Liver (tissue), 9 donors: ENCODE data around the gene TOM1L2. TPM values are rescaled to one million over a fixed set of nuclear protein-coding genes. Genes with fewer than 3 reads are reported as not detected.

ENCODE experiments used
- DNase-seq: peaks from one replicate; pipeline ENCODE4 v3.0.0-alpha.2; 2017; ENCODE audit warnings: low spot score
- H3K27ac ChIP-seq, 2 donors: one replicate each; pipeline ENCODE4 v1.7.0; 2013; ENCODE audit warnings: inconsistent platforms in 2 of 2, low read length in 2 of 2, control low read depth in 1 of 2, low read depth in 1 of 2, mild to moderate bottlenecking in 1 of 2
- H3K27me3 ChIP-seq, 4 donors: one replicate each; pipeline versions ENCODE4 v1.6.1 to v1.7.0; 2013; ENCODE audit warnings: low read length in 3 of 4, inconsistent platforms in 1 of 4, mild to moderate bottlenecking in 1 of 4, moderate library complexity in 1 of 4; ENCODE audit not compliant: control insufficient read depth in 4 of 4, insufficient read depth in 4 of 4
- H3K36me3 ChIP-seq, 4 donors: one replicate each; pipeline versions ENCODE4 v1.6.1 to v1.7.0; 2013; ENCODE audit warnings: low read length in 3 of 4, mild to moderate bottlenecking in 3 of 4, low read depth in 1 of 4, moderate library complexity in 1 of 4; ENCODE audit not compliant: control insufficient read depth in 4 of 4, insufficient read depth in 3 of 4
- H3K4me1 ChIP-seq, 4 donors: one replicate each; pipeline versions ENCODE4 v1.6.1 to v1.7.0; 2013; ENCODE audit warnings: low read length in 3 of 4, mild to moderate bottlenecking in 3 of 4, moderate library complexity in 1 of 4; ENCODE audit not compliant: control insufficient read depth in 4 of 4, insufficient read depth in 4 of 4
- H3K4me3 ChIP-seq, 3 donors: one replicate each; pipeline versions ENCODE4 v1.6.1 to v1.7.0; 2013; ENCODE audit warnings: low read length in 3 of 3, control low read depth in 1 of 3, low read depth in 1 of 3, mild to moderate bottlenecking in 1 of 3
- H3K9ac ChIP-seq, 2 donors: one replicate each; pipeline ENCODE4 v1.7.0; 2013; ENCODE audit warnings: low read length in 2 of 2, mild to moderate bottlenecking in 2 of 2, moderate library complexity in 2 of 2, control low read depth in 1 of 2, low read depth in 1 of 2
- H3K9me3 ChIP-seq, 4 donors: one replicate each; pipeline versions ENCODE4 v1.6.1 to v1.7.0; 2013; ENCODE audit warnings: low read length in 3 of 4; ENCODE audit not compliant: control insufficient read depth in 4 of 4
- EGR1 ChIP-seq, 2 donors: IDR thresholded peaks; 2 replicates each; pipeline ENCODE4 v1.6.1; 2016 to 2018; ENCODE audit warnings: antibody characterized with exemption in 2 of 2, low read depth in 2 of 2
- GABPA ChIP-seq, 2 donors: IDR thresholded peaks in 1 of 2; conservative IDR thresholded peaks in 1 of 2; 2 replicates each; pipeline ENCODE4 v1.6.1; 2016; ENCODE audit warnings: antibody characterized with exemption in 2 of 2, mild to moderate bottlenecking in 1 of 2, moderate library complexity in 1 of 2
- HNF4A ChIP-seq, 2 donors: conservative IDR thresholded peaks; 2 replicates each; pipeline ENCODE4 v1.6.1; 2016; ENCODE audit warnings: antibody characterized with exemption in 2 of 2, mild to moderate bottlenecking in 2 of 2
- HNF4G ChIP-seq: IDR thresholded peaks from 2 replicates; pipeline ENCODE4 v1.6.1; 2016; ENCODE audit warnings: antibody characterized with exemption
- JUND ChIP-seq, 2 donors: IDR thresholded peaks; 2 replicates each; pipeline ENCODE4 v1.6.1; 2016; ENCODE audit warnings: antibody characterized with exemption in 2 of 2
- NR2F2 ChIP-seq: IDR thresholded peaks from 2 replicates; pipeline ENCODE4 v1.6.1; 2016; ENCODE audit warnings: antibody characterized with exemption
- RAD21 ChIP-seq, 2 donors: IDR thresholded peaks; 2 replicates each; pipeline ENCODE4 v1.6.1; 2016; ENCODE audit warnings: antibody characterized with exemption in 2 of 2, mild to moderate bottlenecking in 2 of 2
- RXRA ChIP-seq, 2 donors: IDR thresholded peaks; 2 replicates each; pipeline ENCODE4 v1.6.1; 2017 to 2018; ENCODE audit warnings: antibody characterized with exemption in 2 of 2, mild to moderate bottlenecking in 1 of 2
- SP1 ChIP-seq: IDR thresholded peaks from 2 replicates; pipeline ENCODE4 v1.6.1; 2018; ENCODE audit warnings: antibody characterized with exemption, mild to moderate bottlenecking
- TAF1 ChIP-seq: conservative IDR thresholded peaks from 2 replicates; pipeline ENCODE4 v1.6.1; 2016; ENCODE audit warnings: antibody characterized with exemption, mild to moderate bottlenecking
- YY1 ChIP-seq: IDR thresholded peaks from 2 replicates; pipeline ENCODE4 v1.6.1; 2016; ENCODE audit warnings: antibody characterized with exemption, mild to moderate bottlenecking
- WGBS: extraction: QIAGEN DNeasy Blood & Tissue Kit; methylation state at CpG from one replicate; pipeline ENCODE4 v1.1.7; 2013; 5-methylcytosine and 5-hydroxymethylcytosine counted together
- polyA plus RNA-seq, 2 donors: library from polyadenylated mRNA; stranded (reverse) in 1 of 2; unstranded in 1 of 2; fragments of 200-250 nt in 1 of 2; fragments of >200 nt in 1 of 2; fragmentation: Nextera tagmentation in 1 of 2; extraction: Ambion mirVana in 1 of 2; gene quantifications; one replicate each; pipeline versions ENCODE4 v1.2.1 to v1.2.3, GENCODE V29; 2013 to 2015
- total RNA-seq, 2 donors: library from RNA; depleted of rRNA; stranded (reverse); fragments of >200 nt; gene quantifications; one replicate each; pipeline ENCODE4 v1.2.3, GENCODE V29; 2014
- TF ChIP-seq, protein P1 (sequence below): IDR thresholded peaks from 2 replicates; pipeline ENCODE4 v1.6.1; 2016; ENCODE audit warnings: antibody characterized with exemption
- TF ChIP-seq, protein P2 (sequence below): IDR thresholded peaks from 2 replicates; pipeline ENCODE4 v1.6.1; 2016; ENCODE audit warnings: antibody characterized with exemption
- TF ChIP-seq, protein P3 (sequence below): IDR thresholded peaks from 2 replicates; pipeline ENCODE4 v1.6.1; 2016; ENCODE audit warnings: antibody characterized with exemption, mild to moderate bottlenecking
- TF ChIP-seq, protein P4 (sequence below): IDR thresholded peaks from 2 replicates; pipeline ENCODE4 v1.6.1; 2016; ENCODE audit warnings: antibody characterized with exemption
- donor health status: healthy.
- donor health status: healthy.
- donor health status: healthy.
- donor health status: healthy.
- donor health status: healthy.

TOM1L2 gene
- total and polyA plus RNA-seq, 4 donors: 5.0 to 24.0 (median 9.3) TPM

DNA sequence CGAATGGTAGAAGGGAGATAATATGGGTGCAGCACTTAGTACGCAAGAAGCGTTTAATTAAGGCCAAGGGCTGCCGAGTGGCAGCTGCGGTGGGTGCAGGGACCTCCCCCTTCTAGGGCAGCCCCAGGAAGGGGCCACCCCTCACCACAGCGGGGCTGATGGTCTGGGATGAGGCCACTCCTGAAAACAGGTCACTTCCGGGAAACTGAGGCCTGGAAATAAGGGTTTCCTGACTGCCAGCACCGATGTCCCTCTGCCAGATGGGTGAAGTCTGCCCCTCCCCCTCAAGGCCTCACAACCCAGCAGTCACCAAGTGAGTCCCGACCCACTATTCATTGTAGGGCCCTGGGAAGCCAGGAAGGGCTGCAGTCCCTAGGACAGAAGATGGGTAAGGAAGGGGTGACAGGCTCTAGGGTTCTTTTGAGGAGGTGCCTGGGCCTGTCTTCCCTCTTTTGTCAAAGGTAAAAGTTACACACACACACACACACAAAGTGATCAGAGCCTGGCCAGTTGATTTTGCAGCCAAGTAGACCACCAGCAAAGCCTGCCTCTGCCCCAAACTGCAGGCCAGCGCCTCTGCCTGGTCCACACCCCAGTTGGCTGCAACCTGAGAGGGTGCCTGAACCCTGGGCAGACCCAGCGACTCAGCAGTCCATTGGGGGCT lies 147.9 kb downstream of the TOM1L2 start (continued):
- TF ChIP-seq, protein P1, sequence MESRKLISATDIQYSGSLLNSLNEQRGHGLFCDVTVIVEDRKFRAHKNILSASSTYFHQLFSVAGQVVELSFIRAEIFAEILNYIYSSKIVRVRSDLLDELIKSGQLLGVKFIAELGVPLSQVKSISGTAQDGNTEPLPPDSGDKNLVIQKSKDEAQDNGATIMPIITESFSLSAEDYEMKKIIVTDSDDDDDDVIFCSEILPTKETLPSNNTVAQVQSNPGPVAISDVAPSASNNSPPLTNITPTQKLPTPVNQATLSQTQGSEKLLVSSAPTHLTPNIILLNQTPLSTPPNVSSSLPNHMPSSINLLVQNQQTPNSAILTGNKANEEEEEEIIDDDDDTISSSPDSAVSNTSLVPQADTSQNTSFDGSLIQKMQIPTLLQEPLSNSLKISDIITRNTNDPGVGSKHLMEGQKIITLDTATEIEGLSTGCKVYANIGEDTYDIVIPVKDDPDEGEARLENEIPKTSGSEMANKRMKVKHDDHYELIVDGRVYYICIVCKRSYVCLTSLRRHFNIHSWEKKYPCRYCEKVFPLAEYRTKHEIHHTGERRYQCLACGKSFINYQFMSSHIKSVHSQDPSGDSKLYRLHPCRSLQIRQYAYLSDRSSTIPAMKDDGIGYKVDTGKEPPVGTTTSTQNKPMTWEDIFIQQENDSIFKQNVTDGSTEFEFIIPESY: no peak
- TF ChIP-seq YY1: no peak
- TF ChIP-seq, protein P2, sequence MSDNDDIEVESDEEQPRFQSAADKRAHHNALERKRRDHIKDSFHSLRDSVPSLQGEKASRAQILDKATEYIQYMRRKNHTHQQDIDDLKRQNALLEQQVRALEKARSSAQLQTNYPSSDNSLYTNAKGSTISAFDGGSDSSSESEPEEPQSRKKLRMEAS: no peak

DNA sequence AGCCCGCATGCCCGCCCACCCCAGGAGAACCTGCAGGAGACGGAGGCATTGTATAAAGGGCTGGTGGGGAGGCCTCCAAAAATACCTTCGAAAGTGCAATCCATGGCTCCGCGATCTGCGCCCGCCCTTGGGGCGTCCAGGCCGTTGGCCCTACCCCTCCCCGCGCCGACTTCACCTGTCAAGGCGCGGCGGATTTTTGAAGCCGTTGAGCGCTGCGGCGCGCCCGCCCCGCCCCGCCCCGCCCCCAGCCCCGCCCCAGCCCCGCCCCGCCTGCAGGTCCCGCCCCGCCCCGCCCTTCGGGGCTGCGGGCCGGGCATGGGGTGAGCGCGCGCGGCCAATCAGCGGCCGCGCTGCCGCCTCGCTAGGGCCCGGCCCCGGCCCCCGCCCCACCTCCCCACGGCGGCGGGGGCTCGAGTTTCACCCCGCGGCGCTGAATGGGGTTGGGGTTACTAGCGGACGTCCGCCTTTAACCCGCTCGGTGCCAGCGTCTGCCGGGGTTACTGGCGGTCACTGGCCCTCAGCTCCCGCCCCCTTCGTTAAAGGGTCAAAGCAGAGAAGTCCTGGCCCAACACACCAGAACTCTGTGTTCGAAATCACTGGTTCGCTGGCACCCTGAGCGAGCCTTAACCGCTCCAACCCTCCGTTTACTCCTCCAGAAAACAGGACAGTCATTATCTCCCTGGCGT lies 148.6 kb downstream of the TOM1L2 start:
- peaks cover 39 to 94% (median 68%) of the 10 kb centered on the region in 4 donors for H3K4me1 ChIP-seq
- H3K27me3 ChIP-seq: no peaks in the 10 kb centered on the region
- peak; percentile 85 for DNase-seq
- peak overlapping the region; percentile 76 to 84 for H3K9ac ChIP-seq
- no peaks in the 10 kb centered on the region for H3K9me3 ChIP-seq
- WGBS: under 1% methylated on average over 69 of the region's 69 CpGs
- H3K4me3 ChIP-seq: peak overlapping the region; percentile 62 to 85 (median 77)
- TF ChIP-seq TAF1 (no peak), YY1 (peak; percentile 36), JUND (IDR thresholded peaks at IDR 0.05) (no peak), RAD21 (IDR thresholded peaks at IDR 0.05) (peak in 1 of 2 donors; percentile 50), NR2F2 (peak; percentile 92), RXRA (IDR thresholded peaks at IDR 0.05) (peak; percentile 95 to 99), SP1 (peak; percentile 88), EGR1 (IDR thresholded peaks at IDR 0.05; ENCODE audit: low read depth in 2 of 2) (no peak), HNF4G (no peak), GABPA (IDR thresholded peaks at IDR 0.05 in 1 of 2, conservative IDR thresholded peaks at IDR 0.05 in 1 of 2) (no peak), HNF4A (conservative IDR thresholded peaks at IDR 0.05) (peak; percentile 35 to 36)
- TF ChIP-seq, protein P2: peak; percentile 52
- TF ChIP-seq, protein P3, sequence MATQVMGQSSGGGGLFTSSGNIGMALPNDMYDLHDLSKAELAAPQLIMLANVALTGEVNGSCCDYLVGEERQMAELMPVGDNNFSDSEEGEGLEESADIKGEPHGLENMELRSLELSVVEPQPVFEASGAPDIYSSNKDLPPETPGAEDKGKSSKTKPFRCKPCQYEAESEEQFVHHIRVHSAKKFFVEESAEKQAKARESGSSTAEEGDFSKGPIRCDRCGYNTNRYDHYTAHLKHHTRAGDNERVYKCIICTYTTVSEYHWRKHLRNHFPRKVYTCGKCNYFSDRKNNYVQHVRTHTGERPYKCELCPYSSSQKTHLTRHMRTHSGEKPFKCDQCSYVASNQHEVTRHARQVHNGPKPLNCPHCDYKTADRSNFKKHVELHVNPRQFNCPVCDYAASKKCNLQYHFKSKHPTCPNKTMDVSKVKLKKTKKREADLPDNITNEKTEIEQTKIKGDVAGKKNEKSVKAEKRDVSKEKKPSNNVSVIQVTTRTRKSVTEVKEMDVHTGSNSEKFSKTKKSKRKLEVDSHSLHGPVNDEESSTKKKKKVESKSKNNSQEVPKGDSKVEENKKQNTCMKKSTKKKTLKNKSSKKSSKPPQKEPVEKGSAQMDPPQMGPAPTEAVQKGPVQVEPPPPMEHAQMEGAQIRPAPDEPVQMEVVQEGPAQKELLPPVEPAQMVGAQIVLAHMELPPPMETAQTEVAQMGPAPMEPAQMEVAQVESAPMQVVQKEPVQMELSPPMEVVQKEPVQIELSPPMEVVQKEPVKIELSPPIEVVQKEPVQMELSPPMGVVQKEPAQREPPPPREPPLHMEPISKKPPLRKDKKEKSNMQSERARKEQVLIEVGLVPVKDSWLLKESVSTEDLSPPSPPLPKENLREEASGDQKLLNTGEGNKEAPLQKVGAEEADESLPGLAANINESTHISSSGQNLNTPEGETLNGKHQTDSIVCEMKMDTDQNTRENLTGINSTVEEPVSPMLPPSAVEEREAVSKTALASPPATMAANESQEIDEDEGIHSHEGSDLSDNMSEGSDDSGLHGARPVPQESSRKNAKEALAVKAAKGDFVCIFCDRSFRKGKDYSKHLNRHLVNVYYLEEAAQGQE: peak; percentile 50
- TF ChIP-seq, protein P1: no peak
- TF ChIP-seq, protein P4, sequence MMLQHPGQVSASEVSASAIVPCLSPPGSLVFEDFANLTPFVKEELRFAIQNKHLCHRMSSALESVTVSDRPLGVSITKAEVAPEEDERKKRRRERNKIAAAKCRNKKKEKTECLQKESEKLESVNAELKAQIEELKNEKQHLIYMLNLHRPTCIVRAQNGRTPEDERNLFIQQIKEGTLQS: no peak
- peaks cover 0 to 3% (median 1%) of the 10 kb centered on the region in 4 donors for H3K36me3 ChIP-seq
- peak overlapping the region; percentile 91 to 93 for H3K27ac ChIP-seq
